LoVo (cell line): ENCODE measurements around the gene ATP8B2.
"Not testable (repeated sequence)": the region's sequence is repeated elsewhere in the genome, so short reads cannot be mapped to it uniquely, and the experiment has no call there.

Experiments used
- DNase-seq: peaks from one replicate; pipeline ENCODE4 v3.0.0-alpha.2; 2016; ENCODE audit warnings: low spot score

The ATP8B2 gene

GRCh38 chr1:154346276-154346917 is 21.1 kb downstream of the ATP8B2 start:
- DNase-seq: no peak

- no peak for DNase-seq
Measured at GRCh38 chr1:154347961-154348360, 22.6 kb downstream of the ATP8B2 start.

- DNase-seq: no peak
Measured at GRCh38 chr1:154348429-154349076, 23.2 kb downstream of the ATP8B2 start.

- DNase-seq: no peak
Measured at GRCh38 chr1:154349121-154349520, 23.8 kb downstream of the ATP8B2 start.

GRCh38 chr1:154350383-154350782 is 25.1 kb downstream of the ATP8B2 start:
- no peak for DNase-seq

GRCh38 chr1:154351363-154352068 is 26.2 kb downstream of the ATP8B2 start:
- no peak for DNase-seq

- DNase-seq: no peak
Measured at GRCh38 chr1:154352245-154352580, 26.9 kb downstream of the ATP8B2 start.

GRCh38 chr1:154352581-154353459 is 27.5 kb downstream of the ATP8B2 start:
- DNase-seq: peak; percentile 51

GRCh38 chr1:154353460-154353904 is 28.2 kb downstream of the ATP8B2 start:
- DNase-seq: peak; percentile 55

GRCh38 chr1:154353966-154354365 is 28.6 kb downstream of the ATP8B2 start:
- DNase-seq: no peak

- DNase-seq: no peak
Measured at GRCh38 chr1:154358519-154358918, 33.2 kb downstream of the ATP8B2 start.

- no peak for DNase-seq
Measured at GRCh38 chr1:154360288-154360687, 35.0 kb downstream of the ATP8B2 start.

GRCh38 chr1:154360881-154361280 is 35.6 kb downstream of the ATP8B2 start:
- not testable (repeated sequence) for DNase-seq

GRCh38 chr1:154361357-154361756 is 36.0 kb downstream of the ATP8B2 start:
- DNase-seq: no peak

GRCh38 chr1:154371436-154371835 is 46.1 kb downstream of the ATP8B2 start:
- DNase-seq: no peak

GRCh38 chr1:154373777-154374357 is 48.5 kb downstream of the ATP8B2 start:
- not testable (repeated sequence) for DNase-seq

GRCh38 chr1:154379301-154379700 is 54.0 kb downstream of the ATP8B2 start:
- DNase-seq: no peak

GRCh38 chr1:154384650-154385489 is 59.5 kb downstream of the ATP8B2 start:
- DNase-seq: no peak

GRCh38 chr1:154386643-154387352 is 61.5 kb downstream of the ATP8B2 start:
- DNase-seq: no peak

- no peak for DNase-seq
Measured at GRCh38 chr1:154391086-154391770, 65.9 kb downstream of the ATP8B2 start.
